ENCODE results near the gene SMURF2. TPM values are rescaled to one million over a fixed set of nuclear protein-coding genes. Genes with fewer than 3 reads are reported as not detected.

SMURF2 gene
- total RNA-seq, 1 experiment from 2014 or later = 57.6 TPM

DNA sequence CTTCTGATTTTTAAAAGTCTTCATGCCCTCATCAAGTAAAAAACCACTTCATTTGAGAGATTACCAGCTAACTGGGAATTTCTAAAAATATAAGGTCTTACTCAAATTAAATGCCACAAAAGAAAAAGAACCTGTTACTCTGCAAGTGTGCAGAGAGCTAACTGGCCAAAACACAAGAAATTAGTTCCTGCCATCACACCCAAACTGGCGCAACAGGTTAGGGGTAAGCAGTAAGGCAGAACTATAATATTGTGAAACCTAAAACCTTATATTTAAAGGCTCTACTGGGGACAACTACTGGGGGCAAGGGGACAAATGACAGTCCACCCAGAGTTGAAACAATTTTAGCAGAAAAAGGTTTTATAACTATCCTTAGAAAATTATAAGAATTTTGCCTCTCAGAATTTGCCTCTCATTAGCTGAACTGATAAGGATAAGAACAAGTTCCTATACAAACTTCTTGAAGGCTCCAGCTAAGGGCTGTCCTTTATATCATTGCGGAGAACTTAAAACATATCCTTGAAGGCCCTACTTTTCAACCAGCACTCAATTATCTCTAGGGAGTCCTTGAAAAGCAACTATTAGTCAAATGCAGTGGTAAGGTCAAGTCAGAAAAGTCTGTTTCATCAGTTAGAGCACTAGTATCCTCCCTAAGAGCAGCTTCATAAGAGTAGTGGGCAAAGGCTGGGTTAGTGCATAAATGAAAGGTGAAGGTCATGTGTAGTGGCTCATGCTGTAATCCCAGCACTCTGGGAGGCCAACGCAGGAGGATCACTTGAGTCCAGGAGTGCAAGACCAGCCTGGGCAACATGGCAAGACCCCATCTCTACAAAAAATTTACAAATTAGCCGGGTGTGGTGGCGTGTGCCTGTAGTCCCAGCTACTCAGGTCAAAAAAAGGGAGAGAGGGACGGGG lies 31.5 kb downstream of the SMURF2 start:
- Histone ChIP-seq H2AFZ (no peak overlapping the region), H3K4me3 (no peak overlapping the region), H3K36me3 (ENCODE audit: low read depth) (peaks cover under 1% of the 10 kb centered on the region), H3K27me3 (ENCODE audit: insufficient read depth, low read depth) (no peaks in the 10 kb centered on the region), H3K9me3 (ENCODE audit: insufficient read depth, low read depth) (no peaks in the 10 kb centered on the region), H3K9me2 (ENCODE audit: insufficient read depth) (no peaks in the 10 kb centered on the region), H3K4me1 (replicated peaks; ENCODE audit: insufficient read depth) (peaks cover 46% of the 10 kb centered on the region), H3K27ac (peak overlapping the region; percentile 52), H3K79me2 (ENCODE audit: low read depth) (peaks cover 98% of the 10 kb centered on the region), H3F3A (ENCODE audit: insufficient read depth, low read depth) (peaks cover 80% of the 10 kb centered on the region), H3K4me2 (peak overlapping the region; percentile 43), H4K20me1 (ENCODE audit: insufficient read depth) (peaks cover 53% of the 10 kb centered on the region)
- intact Hi-C loops (cut with micrococcal nuclease; ENCODE audit: unreplicated experiment) = no loop called here
- POLR2A ChIA-PET (ENCODE audit: unreplicated experiment) = interaction anchor here (0.6 kb wide), 2 partner anchors 60 to 110 kb away, joined by 3 read pairs; no protein-coding TSS in a partner anchor
- no TSS peak for BruUV-seq (replicated peaks)
- DNase-seq = peak; percentile 41 to 74
- CTCF ChIA-PET = no interaction called here
- TF ChIP-seq, protein P1, sequence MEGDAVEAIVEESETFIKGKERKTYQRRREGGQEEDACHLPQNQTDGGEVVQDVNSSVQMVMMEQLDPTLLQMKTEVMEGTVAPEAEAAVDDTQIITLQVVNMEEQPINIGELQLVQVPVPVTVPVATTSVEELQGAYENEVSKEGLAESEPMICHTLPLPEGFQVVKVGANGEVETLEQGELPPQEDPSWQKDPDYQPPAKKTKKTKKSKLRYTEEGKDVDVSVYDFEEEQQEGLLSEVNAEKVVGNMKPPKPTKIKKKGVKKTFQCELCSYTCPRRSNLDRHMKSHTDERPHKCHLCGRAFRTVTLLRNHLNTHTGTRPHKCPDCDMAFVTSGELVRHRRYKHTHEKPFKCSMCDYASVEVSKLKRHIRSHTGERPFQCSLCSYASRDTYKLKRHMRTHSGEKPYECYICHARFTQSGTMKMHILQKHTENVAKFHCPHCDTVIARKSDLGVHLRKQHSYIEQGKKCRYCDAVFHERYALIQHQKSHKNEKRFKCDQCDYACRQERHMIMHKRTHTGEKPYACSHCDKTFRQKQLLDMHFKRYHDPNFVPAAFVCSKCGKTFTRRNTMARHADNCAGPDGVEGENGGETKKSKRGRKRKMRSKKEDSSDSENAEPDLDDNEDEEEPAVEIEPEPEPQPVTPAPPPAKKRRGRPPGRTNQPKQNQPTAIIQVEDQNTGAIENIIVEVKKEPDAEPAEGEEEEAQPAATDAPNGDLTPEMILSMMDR (conservative IDR thresholded peaks at IDR 0.05) = no peak
- no peak for TF ChIP-seq EZH2 (IDR thresholded peaks at IDR 0.05; ENCODE audit: low read depth)

DNA sequence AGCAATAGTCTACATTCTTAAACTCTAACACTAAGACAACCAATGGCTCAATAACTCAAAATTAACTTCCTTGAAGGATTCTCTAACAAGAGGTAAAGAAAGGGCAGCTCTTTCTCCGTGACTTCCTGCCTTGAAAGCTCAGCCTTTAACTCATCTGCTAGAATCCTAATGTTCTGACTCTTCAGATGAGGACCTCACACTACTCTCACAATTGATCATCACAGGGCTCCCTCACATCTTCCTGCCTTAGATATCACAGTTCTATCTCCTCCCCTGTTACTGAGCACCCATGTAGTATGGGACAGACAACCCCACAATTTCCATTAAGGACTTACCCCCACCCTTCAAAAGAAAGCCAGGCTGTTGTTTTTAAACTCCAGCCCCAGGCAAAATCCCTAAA lies 33.5 kb downstream of the SMURF2 start:
- BruUV-seq (replicated peaks) = no TSS peak
- peaks cover 60% of the 10 kb centered on the region for H3K4me1 ChIP-seq (replicated peaks; ENCODE audit: insufficient read depth)
- H3K4me2 ChIP-seq = no peak overlapping the region
- ChIA-PET POLR2A (ENCODE audit: unreplicated experiment) (no interaction called here), CTCF (interaction anchor here (0.6 kb wide), 1 partner anchor 142 kb away, joined by 4 read pairs; no protein-coding TSS in a partner anchor)
- H3K79me2 ChIP-seq (ENCODE audit: low read depth) = peaks cover 97% of the 10 kb centered on the region
- H2AFZ ChIP-seq = no peak overlapping the region
- intact Hi-C loops (cut with micrococcal nuclease; ENCODE audit: unreplicated experiment) = no loop called here
- H3K27ac ChIP-seq = peak overlapping the region; percentile 21; the same call in 1 of the 2 replicates
- no peaks in the 10 kb centered on the region for H3K9me2 ChIP-seq (ENCODE audit: insufficient read depth)
- no peak overlapping the region for H3K4me3 ChIP-seq
- no peaks in the 10 kb centered on the region for H3K27me3 ChIP-seq (ENCODE audit: insufficient read depth, low read depth)
- peaks cover 83% of the 10 kb centered on the region for H3F3A ChIP-seq (ENCODE audit: insufficient read depth, low read depth)
- no peaks in the 10 kb centered on the region for H3K9me3 ChIP-seq (ENCODE audit: insufficient read depth, low read depth)
- H3K36me3 ChIP-seq (ENCODE audit: low read depth) = peaks cover 12% of the 10 kb centered on the region; the same call in 1 of the 2 replicates
- no peak for DNase-seq
- TF ChIP-seq, protein P1 (conservative IDR thresholded peaks at IDR 0.05) = no peak
- TF ChIP-seq EZH2 (IDR thresholded peaks at IDR 0.05; ENCODE audit: low read depth) = no peak
- peaks cover 55% of the 10 kb centered on the region for H4K20me1 ChIP-seq (ENCODE audit: insufficient read depth)

DNA sequence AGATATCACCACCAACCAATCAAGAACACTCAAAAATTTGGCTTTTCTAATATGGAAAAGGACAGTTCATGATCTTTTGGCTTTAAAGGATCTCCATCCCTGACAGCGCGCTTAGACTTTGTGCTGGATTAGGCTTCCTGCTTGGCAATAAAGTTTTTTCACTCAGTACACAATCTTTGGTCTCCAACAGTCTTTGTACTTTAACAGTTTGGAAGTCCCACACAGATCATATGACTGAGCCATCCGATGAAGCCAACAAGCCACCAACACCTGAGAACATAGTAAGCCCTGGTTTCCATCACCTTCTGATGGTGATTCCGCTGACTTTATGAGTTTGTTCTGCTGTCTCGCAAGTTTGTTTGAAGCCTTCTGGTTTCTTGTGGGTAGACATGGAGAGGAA lies 34.3 kb downstream of the SMURF2 start:
- peaks cover 65% of the 10 kb centered on the region for H3K4me1 ChIP-seq (replicated peaks; ENCODE audit: insufficient read depth)

More for the DNA sequence above, 34.3 kb downstream of the SMURF2 start:
- Histone ChIP-seq H3K36me3 (ENCODE audit: low read depth) (peaks cover 12% of the 10 kb centered on the region; the same call in 1 of the 2 replicates), H3F3A (ENCODE audit: insufficient read depth, low read depth) (peaks cover 86% of the 10 kb centered on the region), H3K79me2 (ENCODE audit: low read depth) (peaks cover 97% of the 10 kb centered on the region), H3K4me2 (no peak overlapping the region), H3K27ac (no peak overlapping the region), H4K20me1 (ENCODE audit: insufficient read depth) (peaks cover 59% of the 10 kb centered on the region), H3K27me3 (ENCODE audit: insufficient read depth, low read depth) (no peaks in the 10 kb centered on the region), H3K9me2 (ENCODE audit: insufficient read depth) (no peaks in the 10 kb centered on the region), H3K9me3 (ENCODE audit: insufficient read depth, low read depth) (no peaks in the 10 kb centered on the region), H2AFZ (no peak overlapping the region), H3K4me3 (no peak overlapping the region)
- BruUV-seq (replicated peaks) = no TSS peak
- no peak for TF ChIP-seq EZH2 (IDR thresholded peaks at IDR 0.05; ENCODE audit: low read depth)
- TF ChIP-seq, protein P1 (conservative IDR thresholded peaks at IDR 0.05) = no peak
- POLR2A ChIA-PET (ENCODE audit: unreplicated experiment) = no interaction called here
- no peak for DNase-seq
- intact Hi-C loops (cut with micrococcal nuclease; ENCODE audit: unreplicated experiment) = no loop called here
- CTCF ChIA-PET = no interaction called here

Data from PC-9 (cell line).